Femur (tissue), 1 donor: ENCODE results near the gene TUBB2A.
"Not testable (repeated sequence)": the region's sequence is repeated elsewhere in the genome, so short reads cannot be mapped to it uniquely, and the experiment has no call there.

Experiments used
- DNase-seq: peaks from one replicate; pipeline ENCODE4 v3.0.0-alpha.2; 2017

TUBB2A gene

GRCh38 chr6:3152689-3153088 is 4.7 kb downstream of the TUBB2A start:
- no peak for DNase-seq

GRCh38 chr6:3151691-3152090 is 5.7 kb downstream of the TUBB2A start:
- peak; percentile 54 for DNase-seq

- DNase-seq: no peak
Measured at GRCh38 chr6:3147914-3148757, 9.2 kb downstream of the TUBB2A start.

- no peak for DNase-seq
Measured at GRCh38 chr6:3144571-3144970, 12.8 kb downstream of the TUBB2A start.

GRCh38 chr6:3143158-3143557 is 14.2 kb downstream of the TUBB2A start:
- no peak for DNase-seq

- no peak for DNase-seq
Measured at GRCh38 chr6:3142536-3142935, 14.8 kb downstream of the TUBB2A start.

- no peak for DNase-seq
Measured at GRCh38 chr6:3140201-3140600, 17.1 kb downstream of the TUBB2A start.

GRCh38 chr6:3139090-3139903 is 18.0 kb downstream of the TUBB2A start:
- DNase-seq: peak; percentile 67

- no peak for DNase-seq
Measured at GRCh38 chr6:3138341-3138740, 19.0 kb downstream of the TUBB2A start.

- DNase-seq: not testable (repeated sequence)
Measured at GRCh38 chr6:3137873-3138272, 19.5 kb downstream of the TUBB2A start.

GRCh38 chr6:3137057-3137777 is 20.1 kb downstream of the TUBB2A start:
- no peak for DNase-seq

- no peak for DNase-seq
Measured at GRCh38 chr6:3136292-3137011, 20.9 kb downstream of the TUBB2A start.

GRCh38 chr6:3135668-3136291 is 21.6 kb downstream of the TUBB2A start:
- no peak for DNase-seq

GRCh38 chr6:3133515-3133914 is 23.8 kb downstream of the TUBB2A start:
- no peak for DNase-seq

- no peak for DNase-seq
Measured at GRCh38 chr6:3131695-3132094, 25.6 kb downstream of the TUBB2A start.

GRCh38 chr6:3128356-3129108 is 28.8 kb downstream of the TUBB2A start:
- DNase-seq: peak; percentile 47

- DNase-seq: no peak
Measured at GRCh38 chr6:3125815-3126214, 31.5 kb downstream of the TUBB2A start.

GRCh38 chr6:3124667-3125066 is 32.7 kb downstream of the TUBB2A start:
- DNase-seq: no peak

- DNase-seq: no peak
Measured at GRCh38 chr6:3122823-3123182, 34.5 kb downstream of the TUBB2A start.

- DNase-seq: no peak
Measured at GRCh38 chr6:3120765-3121089, 36.6 kb downstream of the TUBB2A start.

- no peak for DNase-seq
Measured at GRCh38 chr6:3119040-3119723, 38.2 kb downstream of the TUBB2A start.
